RWPE2 (cell line): ENCODE measurements around the gene DNAJB12.
A peak's percentile ranks its signal among the peaks of the same experiment; 100 is the strongest.
"Not testable (repeated sequence)": the region's sequence is repeated elsewhere in the genome, so short reads cannot be mapped to it uniquely, and the experiment has no call there.

Experiments
- ATAC-seq: fragments of 200-7000 bp; cut with Tn5 transposase; 3 replicates; pipeline ENCODE4 v1.9.1; 2021; ENCODE audit warnings: low read depth
- DNase-seq: peaks from one replicate; pipeline ENCODE4 v3.0.0-alpha.2; 2020; ENCODE audit warnings: low spot score
- H3K27ac ChIP-seq: fragments of 450-650 bp; 2 replicates; pipeline ENCODE4 v1.5.1; 2017; ENCODE audit warnings: mild to moderate bottlenecking; ENCODE audit not compliant: poor library complexity, severe bottlenecking
- H3K27me3 ChIP-seq: fragments of 250-450 bp; sonication (Bioruptor Pico); 2 replicates; pipeline ENCODE4 v1.5.1; 2021; ENCODE audit warnings: mild to moderate bottlenecking, moderate library complexity; ENCODE audit not compliant: insufficient read depth, poor library complexity, severe bottlenecking
- H3K36me3 ChIP-seq: fragments of 250-450 bp; sonication (Bioruptor Pico); 2 replicates; pipeline ENCODE4 v1.5.1; 2020; ENCODE audit warnings: low read depth, mild to moderate bottlenecking, moderate library complexity
- H3K4me1 ChIP-seq: fragments of 250-450 bp; sonication (Bioruptor Pico); 2 replicates; pipeline ENCODE4 v1.5.1; 2021; ENCODE audit warnings: mild to moderate bottlenecking, moderate library complexity; ENCODE audit not compliant: insufficient read depth, poor library complexity, severe bottlenecking
- H3K4me3 ChIP-seq: fragments of 250-450 bp; sonication (Bioruptor Pico); 2 replicates; pipeline ENCODE4 v1.5.1; 2021; ENCODE audit warnings: mild to moderate bottlenecking, moderate library complexity; ENCODE audit not compliant: severe bottlenecking
- H3K9me3 ChIP-seq: fragments of 250-450 bp; sonication (Bioruptor Pico); 2 replicates; pipeline ENCODE4 v1.5.1; 2021; ENCODE audit warnings: mild to moderate bottlenecking, moderate library complexity; ENCODE audit not compliant: severe bottlenecking
- CTCF ChIP-seq: fragments of 450-650 bp; IDR thresholded peaks from one replicate; pipeline ENCODE4 v1.5.1; 2017; ENCODE audit warnings: mild to moderate bottlenecking, moderate library complexity; ENCODE audit not compliant: poor library complexity, severe bottlenecking

Gene DNAJB12

GRCh38 chr10:72329290-72330068 is 25.2 kb downstream of the DNAJB12 start:
- Histone ChIP-seq H3K4me1 (peaks cover 50% of the 10 kb centered on the region), H3K27me3 (no peaks in the 10 kb centered on the region), H3K27ac (peak overlapping the region; percentile 99), H3K4me3 (no peak overlapping the region), H3K9me3 (no peaks in the 10 kb centered on the region), H3K36me3 (peaks cover 8% of the 10 kb centered on the region; the same call in 1 of the 2 replicates)
- DNase-seq (no peak), ATAC-seq (no peak)
- no peak for TF ChIP-seq CTCF

GRCh38 chr10:72328829-72329204 is 25.9 kb downstream of the DNAJB12 start:
- Histone ChIP-seq H3K4me3 (no peak overlapping the region), H3K36me3 (peaks cover 1% of the 10 kb centered on the region; the same call in 1 of the 2 replicates), H3K27me3 (no peaks in the 10 kb centered on the region), H3K27ac (peak overlapping the region; percentile 99), H3K4me1 (peaks cover 48% of the 10 kb centered on the region), H3K9me3 (no peaks in the 10 kb centered on the region)
- TF ChIP-seq CTCF = no peak
- DNase-seq (no peak), ATAC-seq (no peak)

DNA sequence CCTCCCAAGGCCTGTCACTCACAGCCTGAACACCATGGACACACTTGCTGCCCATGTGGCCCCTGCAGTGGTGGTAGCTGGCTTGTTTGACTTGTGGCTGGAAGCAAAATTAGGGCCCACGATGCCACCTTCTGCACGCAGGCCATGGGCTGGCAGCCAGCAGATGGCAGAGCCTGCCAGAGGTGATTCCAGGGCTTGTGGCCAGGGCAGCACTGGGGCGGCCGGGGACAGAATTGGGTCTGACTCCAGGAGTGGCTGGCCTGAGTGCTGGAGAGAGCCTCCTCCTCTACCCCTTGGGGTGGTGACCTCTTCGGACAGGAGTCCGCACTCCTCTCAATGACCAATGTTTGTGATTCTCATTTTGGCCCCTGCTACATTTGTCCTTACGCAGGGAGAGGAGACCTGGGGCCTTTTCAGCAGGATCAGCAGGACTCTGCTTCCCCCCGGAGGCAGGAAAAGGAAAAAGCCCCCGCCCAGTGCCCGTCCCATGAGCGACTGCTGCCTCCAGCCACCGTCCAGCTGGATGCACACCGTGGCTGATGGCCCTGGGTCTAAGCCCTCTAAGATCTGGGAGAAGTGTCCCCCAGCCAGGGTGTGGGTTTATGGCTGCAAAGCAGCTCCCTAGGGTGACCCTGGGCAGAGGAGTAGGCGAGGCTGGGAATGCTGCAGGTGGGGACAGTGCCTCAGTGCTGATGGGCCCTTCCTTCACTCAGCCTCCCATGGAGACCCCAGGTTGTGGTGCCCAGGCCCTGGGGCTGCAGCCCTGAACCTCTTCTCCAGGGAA is 26.5 kb downstream of the DNAJB12 start:
- peak; percentile 16; the same call in 2 of the 3 replicates for ATAC-seq
- Histone ChIP-seq H3K4me3 (no peak overlapping the region), H3K4me1 (peaks cover 53% of the 10 kb centered on the region)

GRCh38 chr10:72326665-72327603 is 27.8 kb downstream of the DNAJB12 start:
- not testable (repeated sequence) for H3K4me3 ChIP-seq, H3K36me3 ChIP-seq, H3K27me3 ChIP-seq, ATAC-seq, H3K9me3 ChIP-seq, DNase-seq
- H3K4me1 ChIP-seq = peaks cover 56% of the 10 kb centered on the region
- peak overlapping the region; percentile 99 for H3K27ac ChIP-seq

More for the DNA sequence above, 26.5 kb downstream of the DNAJB12 start:
- H3K27ac ChIP-seq = peak overlapping the region; percentile 99
- no peaks in the 10 kb centered on the region for H3K9me3 ChIP-seq
- H3K36me3 ChIP-seq = no peaks in the 10 kb centered on the region
- no peaks in the 10 kb centered on the region for H3K27me3 ChIP-seq
- DNase-seq = no peak
- peak; percentile 85 for TF ChIP-seq CTCF

DNA sequence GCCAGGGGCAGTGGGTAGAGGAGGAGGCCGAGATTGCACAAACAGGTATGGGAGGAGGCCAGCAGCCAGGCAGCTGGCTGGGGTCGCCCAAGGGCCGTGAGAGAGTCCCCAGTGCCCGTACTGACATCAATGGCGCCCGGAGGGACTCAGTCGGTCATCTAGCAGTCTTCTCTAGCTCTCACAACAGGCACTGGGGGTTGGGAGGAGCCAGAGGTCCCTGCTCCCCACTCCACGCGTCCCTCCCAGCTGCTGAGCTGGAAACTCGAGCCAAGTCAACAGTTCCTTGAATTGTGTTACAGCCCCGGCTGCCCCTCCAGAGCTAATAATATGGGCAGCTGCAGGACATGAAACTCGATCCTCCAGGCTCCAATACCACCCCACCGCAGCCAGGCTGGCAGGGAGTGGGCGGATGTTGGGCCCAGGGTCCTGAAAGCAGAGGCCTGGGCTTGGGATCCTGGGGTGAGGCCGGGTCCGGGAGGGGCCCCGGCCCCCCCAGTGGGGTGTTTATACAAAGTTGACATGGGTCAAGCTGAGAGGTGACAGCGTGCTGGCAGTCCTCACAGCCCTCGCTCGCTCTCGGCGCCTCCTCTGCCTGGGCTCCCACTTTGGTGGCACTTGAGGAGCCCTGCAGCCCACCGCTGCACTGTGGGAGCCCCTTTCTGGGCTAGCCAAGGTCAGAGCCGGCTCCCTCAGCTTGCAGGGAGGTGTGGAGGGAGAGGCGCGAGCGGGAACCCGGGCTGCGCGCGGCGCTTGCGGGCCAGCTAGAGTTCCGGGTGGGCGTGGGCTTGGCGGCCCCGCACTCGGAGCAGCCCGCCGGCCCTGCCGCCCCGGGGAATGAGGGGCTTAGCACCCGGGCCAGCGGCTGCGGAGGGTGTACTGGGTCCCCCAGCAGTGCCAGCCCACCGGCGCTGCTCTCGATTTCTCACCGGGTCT is 29.2 kb downstream of the DNAJB12 start:
- H3K36me3 ChIP-seq, H3K4me3 ChIP-seq, H3K9me3 ChIP-seq, DNase-seq, H3K27me3 ChIP-seq, ATAC-seq: not testable (repeated sequence)
- H3K4me1 ChIP-seq = peaks cover 57% of the 10 kb centered on the region
- peak overlapping the region; percentile 99 for H3K27ac ChIP-seq
